Heart left ventricle (tissue), 13 donors: ENCODE data around the gene KIF1A.

Experiments
- CTCF ChIP-seq, 12 donors: fragments of 200-600 bp; sonication (generic) in 4 of 12; IDR thresholded peaks; one replicate each; pipeline versions ENCODE4 v1.5.0 to v1.8.0; 2018 to 2022; ENCODE audit warnings: antibody characterized with exemption in 12 of 12, mild to moderate bottlenecking in 5 of 12
- POLR2A ChIP-seq, 2 donors: fragments of 450-650 bp; IDR thresholded peaks; one replicate each; pipeline ENCODE4 v1.6.1; 2017; ENCODE audit warnings: antibody characterized with exemption in 2 of 2, mild to moderate bottlenecking in 2 of 2, moderate library complexity in 2 of 2
- donor health status: ischemic (EF 13 %, LVEDD 7.1; RV severe dilation, severe dysfunction).
- donor health status: DM: no; HTN: yes; CAD: no.
- donor health status: DM: no; HTN: no; CAD: no.
- donor health status: ischemic (EF 25% LVEDD 6.9; RV normal size, moderate dysfunction).
- donor health status: ischemic (EF 25% LVEDD 5.7; RV mildly dilated, moderate dysfunction).
- donor health status: ischemic (EF 35%, LVEDD 5.7; RV mildly dilated, moderate dysfunction).
- donor health status: nonischemic (EF 11% LVEDD 7.7; RV severe dilation, severe dysfunction).
- donor health status: DM: yes; HTN: yes; CAD: no.
- donor health status: PGD.
- donor health status: ischemic (EF 29% LVEDD 5.4; RV normal size, mild dysfunction).
- donor health status: nonischemic (EF 23%, LVEDD 6.1; RV moderate dilation, normal function).

DNA sequence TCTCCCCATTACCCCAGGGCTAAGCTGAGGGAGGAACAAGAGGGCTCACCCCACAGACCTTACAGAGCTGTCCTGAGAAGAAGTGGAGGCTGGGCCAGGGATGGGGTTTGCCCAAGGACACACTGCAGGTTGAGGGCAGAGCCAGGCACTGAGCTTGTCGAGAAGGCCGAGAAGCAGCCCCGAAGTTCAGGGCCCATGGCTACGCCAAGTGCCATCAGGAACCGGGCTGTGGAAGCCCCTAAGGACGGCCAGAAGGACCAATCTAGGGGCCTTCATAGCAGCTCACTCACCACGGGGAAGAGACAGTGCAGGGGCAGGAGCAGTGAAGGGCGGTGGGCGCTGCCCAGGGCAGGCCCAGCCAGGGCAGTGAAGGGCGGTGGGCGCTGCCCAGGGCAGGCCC is 30.0 kb upstream of the KIF1A start:
- no peak for TF ChIP-seq CTCF (IDR thresholded peaks at IDR 0.05)
- no peak for TF ChIP-seq POLR2A (IDR thresholded peaks at IDR 0.05)
